Trophoblast cell (in vitro differentiated cells and primary cell): Measurements from ENCODE around the gene SERPINA9.
A peak's percentile ranks its signal among the peaks of the same experiment; 100 is the strongest.

Experiments used
- DNase-seq, 2 donors: peaks; one replicate each; pipeline ENCODE4 v3.0.0-alpha.2; 2016
- H2AFZ ChIP-seq: 2 replicates; pipeline ENCODE4 v1.6.1; 2013; ENCODE audit warnings: low read length, moderate library complexity, mild to moderate bottlenecking; ENCODE audit not compliant: insufficient read depth, poor library complexity
- H2AK5ac ChIP-seq: 2 replicates; pipeline ENCODE4 v1.6.1; 2013; ENCODE audit warnings: mild to moderate bottlenecking, low read length
- H2BK120ac ChIP-seq: 2 replicates; pipeline ENCODE4 v1.6.1; 2013; ENCODE audit warnings: low read length, mild to moderate bottlenecking, moderate library complexity; ENCODE audit not compliant: insufficient read depth, poor library complexity
- H2BK12ac ChIP-seq: 2 replicates; pipeline ENCODE4 v1.6.1; 2013; ENCODE audit warnings: mild to moderate bottlenecking, low read length, moderate library complexity
- H2BK5ac ChIP-seq: 2 replicates; pipeline ENCODE4 v1.6.1; 2013; ENCODE audit warnings: low read length, low read depth, moderate library complexity, mild to moderate bottlenecking; ENCODE audit not compliant: poor library complexity
- H3K14ac ChIP-seq: 2 replicates; pipeline ENCODE4 v1.6.1; 2013; ENCODE audit warnings: mild to moderate bottlenecking, low read length
- H3K18ac ChIP-seq: 2 replicates; pipeline ENCODE4 v1.6.1; 2013; ENCODE audit warnings: mild to moderate bottlenecking, low read length
- H3K23ac ChIP-seq: 2 replicates; pipeline ENCODE4 v1.6.1; 2013; ENCODE audit warnings: low read length
- H3K27ac ChIP-seq: 2 replicates; pipeline ENCODE4 v1.5.1; 2013; ENCODE audit warnings: low read depth, mild to moderate bottlenecking, inconsistent platforms, low read length, moderate library complexity
- H3K27me3 ChIP-seq: 2 replicates; pipeline ENCODE4 v1.6.1; 2013; ENCODE audit warnings: inconsistent platforms, mild to moderate bottlenecking, low read length, moderate library complexity; ENCODE audit not compliant: insufficient read depth
- H3K36me3 ChIP-seq, 2 experiments: 1 replicate in 1 of 2; 2 replicates in 1 of 2; pipeline ENCODE4 v1.6.1; 2013; ENCODE audit warnings: low read length in 2 of 2, mild to moderate bottlenecking in 2 of 2, moderate library complexity in 1 of 2; ENCODE audit not compliant: insufficient read depth in 2 of 2, control insufficient read depth in 1 of 2
- H3K4ac ChIP-seq: 2 replicates; pipeline ENCODE4 v1.6.1; 2013; ENCODE audit warnings: low read depth, mild to moderate bottlenecking, low read length, moderate library complexity
- H3K4me1 ChIP-seq, 2 experiments: 1 replicate in 1 of 2; 2 replicates in 1 of 2; pipeline ENCODE4 v1.6.1; 2013; ENCODE audit warnings: low read length in 2 of 2, mild to moderate bottlenecking in 2 of 2, moderate library complexity in 1 of 2; ENCODE audit not compliant: insufficient read depth in 2 of 2, control insufficient read depth in 1 of 2
- H3K4me2 ChIP-seq: 2 replicates; pipeline ENCODE4 v1.6.1; 2013; ENCODE audit warnings: inconsistent platforms, mild to moderate bottlenecking, low read length, moderate library complexity
- H3K4me3 ChIP-seq: 2 replicates; pipeline ENCODE4 v1.5.1; 2013; ENCODE audit warnings: mild to moderate bottlenecking, low read depth, low read length, inconsistent platforms
- H3K79me1 ChIP-seq: one replicate; pipeline ENCODE4 v1.6.1; 2013; ENCODE audit warnings: low read length
- H3K79me2 ChIP-seq: 2 replicates; pipeline ENCODE4 v1.6.1; 2013; ENCODE audit warnings: low read length, mild to moderate bottlenecking; ENCODE audit not compliant: control insufficient read depth, insufficient read depth, poor library complexity
- H3K9ac ChIP-seq: 2 replicates; pipeline ENCODE4 v1.6.1; 2013; ENCODE audit warnings: mild to moderate bottlenecking, low read length
- H3K9me3 ChIP-seq: 2 replicates; pipeline ENCODE4 v1.6.1; 2013; ENCODE audit warnings: low read depth, mild to moderate bottlenecking, control low read depth, inconsistent platforms, low read length; ENCODE audit not compliant: insufficient read depth
- H4K12ac ChIP-seq: 2 replicates; pipeline ENCODE4 v1.6.1; 2013; ENCODE audit warnings: low read depth, mild to moderate bottlenecking, low read length, moderate library complexity
- H4K8ac ChIP-seq: 2 replicates; pipeline ENCODE4 v1.6.1; 2013; ENCODE audit warnings: low read depth, mild to moderate bottlenecking, low read length, moderate library complexity
- H4K91ac ChIP-seq: one replicate; pipeline ENCODE4 v1.6.1; 2013; ENCODE audit warnings: low read depth, mild to moderate bottlenecking, low read length, moderate library complexity
- WGBS: extraction: QIAGEN DNeasy Blood & Tissue Kit; methylation state at CpG from one replicate; pipeline ENCODE4 v1.1.7; 2013; ENCODE audit warnings: missing lambda C conversion rate; ENCODE audit not compliant: insufficient read length, insufficient coverage; ENCODE audit errors: extremely low coverage; 5-methylcytosine and 5-hydroxymethylcytosine counted together

SERPINA9 gene

DNA sequence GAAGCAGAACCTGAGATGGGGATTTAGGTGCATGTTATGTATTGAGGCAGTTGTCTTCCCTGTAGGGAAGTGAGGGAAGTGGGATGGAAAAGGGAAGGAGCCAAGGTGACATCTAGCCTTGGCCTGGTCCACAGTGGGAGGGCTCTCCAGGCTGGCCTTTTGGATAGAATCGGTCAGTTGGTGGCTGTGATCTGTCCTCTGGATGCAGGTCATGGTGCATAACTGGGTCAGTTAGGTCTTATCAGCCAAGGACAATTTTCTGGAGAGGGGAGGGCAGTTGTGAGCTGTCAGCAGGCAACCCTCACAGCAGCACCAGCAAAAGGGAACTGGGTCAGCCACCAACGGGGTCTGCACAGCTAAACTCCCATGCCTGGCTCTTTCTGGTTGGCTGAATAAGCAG lies 23.7 kb upstream of the SERPINA9 start:
- Histone ChIP-seq H3K9me3 (no peaks in the 10 kb centered on the region), H2BK12ac (no peak overlapping the region), H2BK120ac (no peak overlapping the region), H3K79me1 (no peaks in the 10 kb centered on the region), H3K36me3 (no peaks in the 10 kb centered on the region), H3K79me2 (no peaks in the 10 kb centered on the region), H2BK5ac (no peak overlapping the region), H3K9ac (no peak overlapping the region), H3K18ac (no peak overlapping the region), H3K4me3 (no peak overlapping the region), H3K27ac (no peak overlapping the region), H3K4me2 (no peak overlapping the region), H3K14ac (no peak overlapping the region), H2AK5ac (no peak overlapping the region), H3K4me1 (no peaks in the 10 kb centered on the region), H2AFZ (no peak overlapping the region), H4K8ac (no peak overlapping the region), H3K23ac (no peak overlapping the region), H4K91ac (no peak overlapping the region), H4K12ac (no peak overlapping the region), H3K4ac (no peak overlapping the region), H3K27me3 (no peaks in the 10 kb centered on the region)
- no peak for DNase-seq
- no CpG with 5 or more reads among the region's 2 CpGs for WGBS

DNA sequence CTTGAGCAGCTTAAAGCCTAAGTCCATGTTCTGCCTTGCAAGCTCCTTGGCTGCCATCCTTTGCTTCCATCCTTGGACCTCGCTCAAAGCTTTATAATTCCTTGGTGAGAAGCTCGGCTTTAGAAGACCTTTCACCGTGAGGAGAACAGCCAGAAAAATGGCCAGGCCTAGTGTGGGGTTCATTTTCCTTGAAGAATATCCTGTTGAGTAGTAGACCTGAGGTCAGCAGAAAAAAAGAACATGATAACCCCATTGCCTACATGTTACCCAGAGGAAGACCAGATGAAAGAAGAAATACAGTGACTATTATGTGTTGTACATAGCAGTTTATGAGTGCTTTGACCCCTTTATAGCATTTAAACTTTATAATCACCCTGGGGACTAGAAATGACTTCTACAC lies 22.2 kb upstream of the SERPINA9 start:
- Histone ChIP-seq H3K9ac (no peak overlapping the region), H4K91ac (no peak overlapping the region), H3K18ac (no peak overlapping the region), H4K12ac (no peak overlapping the region), H2BK5ac (no peak overlapping the region), H3K79me1 (no peaks in the 10 kb centered on the region), H2AFZ (no peak overlapping the region), H3K4ac (no peak overlapping the region), H3K4me1 (no peaks in the 10 kb centered on the region), H3K9me3 (no peaks in the 10 kb centered on the region), H2AK5ac (no peak overlapping the region), H3K4me2 (no peak overlapping the region), H2BK12ac (no peak overlapping the region), H3K36me3 (no peaks in the 10 kb centered on the region), H3K14ac (no peak overlapping the region), H3K27ac (no peak overlapping the region), H2BK120ac (no peak overlapping the region), H3K4me3 (no peak overlapping the region), H3K27me3 (no peaks in the 10 kb centered on the region), H3K23ac (peak overlapping the region; percentile 80), H3K79me2 (no peaks in the 10 kb centered on the region), H4K8ac (no peak overlapping the region)
- WGBS, result no CpG with 5 or more reads among the region's 3 CpGs
- DNase-seq, result no peak

DNA sequence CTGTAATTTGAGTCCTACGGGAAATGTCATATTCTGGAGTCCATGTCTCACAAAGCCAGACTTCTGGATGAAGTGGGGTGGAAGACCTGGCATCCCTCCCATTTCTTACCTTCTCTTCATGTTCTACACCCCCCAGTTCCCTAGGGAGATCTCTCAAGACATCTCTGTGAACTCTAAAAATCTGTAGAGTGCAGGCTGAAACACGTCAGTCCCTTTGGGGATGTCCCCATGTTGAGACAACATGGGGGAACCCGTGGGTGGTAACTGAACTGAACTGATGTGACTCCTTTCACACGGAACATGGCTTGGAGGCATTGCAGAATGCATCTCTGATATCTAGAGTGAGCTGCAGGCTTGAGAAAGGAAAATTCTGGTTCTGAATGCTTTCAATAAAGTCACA lies 18.1 kb upstream of the SERPINA9 start:
- H2BK12ac ChIP-seq, result no peak overlapping the region
- no peak overlapping the region for H2AFZ ChIP-seq
- H3K4me2 ChIP-seq, result no peak overlapping the region
- H3K79me2 ChIP-seq, result no peaks in the 10 kb centered on the region
- no peak overlapping the region for H3K14ac ChIP-seq
- DNase-seq, result no peak
- no peaks in the 10 kb centered on the region for H3K9me3 ChIP-seq
- H3K23ac ChIP-seq, result no peak overlapping the region
- no peaks in the 10 kb centered on the region for H3K4me1 ChIP-seq
- no peak overlapping the region for H2BK5ac ChIP-seq
- no peak overlapping the region for H3K27ac ChIP-seq
- H4K8ac ChIP-seq, result no peak overlapping the region
- H4K12ac ChIP-seq, result no peak overlapping the region
- H3K4me3 ChIP-seq, result no peak overlapping the region
- no peak overlapping the region for H4K91ac ChIP-seq
- no CpG with 5 or more reads among the region's 4 CpGs for WGBS
- no peak overlapping the region for H3K18ac ChIP-seq
- H3K27me3 ChIP-seq, result no peaks in the 10 kb centered on the region
- H3K36me3 ChIP-seq, result no peaks in the 10 kb centered on the region
- no peak overlapping the region for H3K9ac ChIP-seq
- H3K79me1 ChIP-seq, result no peaks in the 10 kb centered on the region
- no peak overlapping the region for H3K4ac ChIP-seq
- H2BK120ac ChIP-seq, result no peak overlapping the region
- H2AK5ac ChIP-seq, result no peak overlapping the region

DNA sequence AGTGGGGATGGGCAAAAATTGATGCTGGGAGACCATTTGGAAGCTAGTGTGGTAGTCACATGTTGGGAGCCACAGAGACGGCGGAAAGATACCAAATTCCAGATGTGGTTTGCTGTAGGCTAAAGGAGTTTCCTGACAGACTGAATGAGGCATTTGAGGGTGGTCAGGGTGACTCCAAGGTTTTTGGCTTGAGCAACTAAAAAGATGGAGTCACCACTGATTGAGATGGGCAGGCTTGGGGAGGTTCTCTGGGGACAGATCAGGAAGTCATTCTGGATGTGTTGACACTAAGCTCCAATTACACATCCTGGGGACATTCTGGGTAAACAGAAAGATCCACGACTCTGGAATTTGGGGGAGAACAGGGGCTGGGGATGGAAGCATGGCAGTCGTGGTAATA lies 15.5 kb upstream of the SERPINA9 start:
- no peak overlapping the region for H2AFZ ChIP-seq
- no peak overlapping the region for H3K4me2 ChIP-seq
- no peak for DNase-seq
- H3K9me3 ChIP-seq, result no peaks in the 10 kb centered on the region
- H4K91ac ChIP-seq, result no peak overlapping the region
- H3K23ac ChIP-seq, result no peak overlapping the region
- H4K12ac ChIP-seq, result no peak overlapping the region
- H3K79me2 ChIP-seq, result no peaks in the 10 kb centered on the region
- H4K8ac ChIP-seq, result no peak overlapping the region
- no peak overlapping the region for H3K18ac ChIP-seq
- H2AK5ac ChIP-seq, result no peak overlapping the region
- no peak overlapping the region for H3K9ac ChIP-seq
- no peak overlapping the region for H2BK12ac ChIP-seq
- no CpG with 5 or more reads among the region's 4 CpGs for WGBS
- H3K79me1 ChIP-seq, result no peaks in the 10 kb centered on the region
- H3K14ac ChIP-seq, result no peak overlapping the region
- no peak overlapping the region for H3K27ac ChIP-seq
- H3K4me3 ChIP-seq, result no peak overlapping the region
- H3K4me1 ChIP-seq, result no peaks in the 10 kb centered on the region
- no peak overlapping the region for H3K4ac ChIP-seq
- no peaks in the 10 kb centered on the region for H3K36me3 ChIP-seq
- no peaks in the 10 kb centered on the region for H3K27me3 ChIP-seq
- no peak overlapping the region for H2BK120ac ChIP-seq
- no peak overlapping the region for H2BK5ac ChIP-seq
